ENCODE results near the gene RALGPS1. TPM values are rescaled to one million over a fixed set of nuclear protein-coding genes. Genes with fewer than 3 reads are reported as not detected.

RALGPS1 gene
- polyA plus RNA-seq, 1 of the 3 experiments (the other 2 are of a cell fraction), result 3.9 TPM

- TF ChIP-seq CTCF (IDR thresholded peaks at IDR 0.05) (no peak), RCOR1 (IDR thresholded peaks at IDR 0.05; ENCODE audit: low read length) (no peak), USF1 (IDR thresholded peaks at IDR 0.05; ENCODE audit: borderline replicate concordance, low read depth) (no peak), ELF1 (IDR thresholded peaks at IDR 0.05) (no peak)
Observed at GRCh38 chr9:126991183-126991582, 76.6 kb downstream of the RALGPS1 start (continued).

GRCh38 chr9:126992427-126992826, 77.8 kb downstream of the RALGPS1 start:
- Histone ChIP-seq H3F3A (replicated peaks; ENCODE audit: insufficient read depth) (no peaks in the 10 kb centered on the region), H3K9ac (no peak overlapping the region), H3K4me3 (ENCODE audit: low read depth in 2 of 2, low read length in 1 of 2) (no peak overlapping the region), H3K9me3 (0 out of 2 replicates have a peak, but pooled peaks cover 4% of the 10 kb centered on the region), H2AFZ (ENCODE audit: low read depth) (no peak overlapping the region), H3K4me1 (ENCODE audit: control insufficient read depth in 1 of 2, insufficient read depth in 2 of 2, low read depth in 1 of 2, low read length in 1 of 2) (no peaks in the 10 kb centered on the region; a peak in 1 of 4 replicates), H4K20me1 (ENCODE audit: insufficient read depth) (no peaks in the 10 kb centered on the region), H3K4me2 (no peak overlapping the region), H3K79me2 (ENCODE audit: insufficient read depth) (no peaks in the 10 kb centered on the region), H3K27ac (ENCODE audit: low read depth in 2 of 2, low read length in 1 of 2) (no peak overlapping the region), H3K36me3 (replicated peaks in 1 of 2; ENCODE audit: control insufficient read depth in 1 of 2, insufficient read depth in 2 of 2, low read length in 1 of 2) (peaks cover 0 to 6% of the 10 kb centered on the region in 2 experiments), H3K9me2 (no peaks in the 10 kb centered on the region), H3K27me3 (ENCODE audit: insufficient read depth) (no peaks in the 10 kb centered on the region)
- DNase-seq, result no peak
- ChIA-PET CTCF (no interaction called here), POLR2A (no interaction called here)
- no peak for TF ChIP-seq EP300 (IDR thresholded peaks at IDR 0.05; ENCODE audit: borderline replicate concordance in 1 of 2, low read depth in 1 of 2, low read length in 1 of 2)
- no peak for TF ChIP-seq SMC3 (IDR thresholded peaks at IDR 0.05; ENCODE audit: low read depth, low read length)
- TF ChIP-seq ZBTB33 (IDR thresholded peaks at IDR 0.05; ENCODE audit: borderline replicate concordance, low read depth), result no peak
- TF ChIP-seq CHD2 (IDR thresholded peaks at IDR 0.05; ENCODE audit: low read length, partially characterized antibody), result no peak
- TF ChIP-seq RAD21 (IDR thresholded peaks at IDR 0.05; ENCODE audit: low read length), result no peak
- no peak for TF ChIP-seq REST (IDR thresholded peaks at IDR 0.05; ENCODE audit: low read depth, low read length)
- TF ChIP-seq NFIC (IDR thresholded peaks at IDR 0.05; ENCODE audit: borderline replicate concordance), result no peak
- TF ChIP-seq GATA2 (CRISPR knock-in tag; IDR thresholded peaks at IDR 0.05), result no peak
- TF ChIP-seq USF1 (IDR thresholded peaks at IDR 0.05; ENCODE audit: borderline replicate concordance, low read depth), result no peak
- TF ChIP-seq IRF3 (IDR thresholded peaks at IDR 0.05; ENCODE audit: low read depth, low read length), result no peak
- TF ChIP-seq FOSL2 (IDR thresholded peaks at IDR 0.05; ENCODE audit: borderline replicate concordance, low read depth), result no peak
- no peak for TF ChIP-seq CTCF (IDR thresholded peaks at IDR 0.05)
- no peak for TF ChIP-seq EZH2phosphoT487 (IDR thresholded peaks at IDR 0.05; ENCODE audit: borderline replicate concordance, low read depth)
- no peak for TF ChIP-seq NRF1 (IDR thresholded peaks at IDR 0.05; ENCODE audit: low read depth, low read length)
- no peak for TF ChIP-seq RFX5 (IDR thresholded peaks at IDR 0.05; ENCODE audit: low read length)
- TF ChIP-seq JUND (IDR thresholded peaks at IDR 0.05), result no peak
